HG03066 (cell line): ENCODE data around the gene DCUN1D1.
A peak's percentile ranks its signal among the peaks of the same experiment; 100 is the strongest.
"Not testable (repeated sequence)": the region's sequence is repeated elsewhere in the genome, so short reads cannot be mapped to it uniquely, and the experiment has no call there.

ENCODE experiments used
- ATAC-seq: cut with Tn5 transposase; IDR thresholded peaks from one replicate; pipeline ENCODE4 v1.9.1; 2021; ENCODE audit warnings: low read depth; ENCODE audit not compliant: unreplicated experiment

DCUN1D1 gene

GRCh38 chr3:182980204-182981037 lies at the start of gene DCUN1D1:
TSS of gene DCUN1D1 (minus strand) at chr3:182980538. CDS start at chr3:182980489, 49 bp downstream.
- ATAC-seq: peak; percentile 84

GRCh38 chr3:183028416-183028815 lies 48.1 kb upstream of the DCUN1D1 start:
- no peak for ATAC-seq

GRCh38 chr3:183027276-183027675 lies 46.9 kb upstream of the DCUN1D1 start:
- ATAC-seq: no peak

GRCh38 chr3:183022936-183023516 lies 42.7 kb upstream of the DCUN1D1 start:
- no peak for ATAC-seq

- ATAC-seq: no peak
These were observed 38.3 kb upstream of the DCUN1D1 start for GRCh38 chr3:183018421-183019192.

- no peak for ATAC-seq
These were observed 34.8 kb upstream of the DCUN1D1 start for GRCh38 chr3:183015185-183015584.

GRCh38 chr3:183013856-183014255 lies 33.5 kb upstream of the DCUN1D1 start:
- ATAC-seq: no peak

- ATAC-seq: no peak
These were observed 32.7 kb upstream of the DCUN1D1 start for GRCh38 chr3:183013074-183013473.

- no peak for ATAC-seq
These were observed 28.5 kb upstream of the DCUN1D1 start for GRCh38 chr3:183008800-183009199.

- ATAC-seq: no peak
These were observed 28.0 kb upstream of the DCUN1D1 start for GRCh38 chr3:183008303-183008702.

GRCh38 chr3:183006396-183007002 lies 26.2 kb upstream of the DCUN1D1 start:
- no peak for ATAC-seq

GRCh38 chr3:182999767-183000166 lies 19.4 kb upstream of the DCUN1D1 start:
- ATAC-seq: no peak

- ATAC-seq: not testable (repeated sequence)
These were observed 13.3 kb upstream of the DCUN1D1 start for GRCh38 chr3:182993486-182994201.

- no peak for ATAC-seq
These were observed 9.2 kb upstream of the DCUN1D1 start for GRCh38 chr3:182989566-182989965.

- ATAC-seq: no peak
These were observed 5.7 kb upstream of the DCUN1D1 start for GRCh38 chr3:182986021-182986420.

- no peak for ATAC-seq
These were observed 3.5 kb upstream of the DCUN1D1 start for GRCh38 chr3:182983876-182984275.

GRCh38 chr3:182981038-182981380 lies 671 bp upstream of the DCUN1D1 start:
- ATAC-seq: no peak

GRCh38 chr3:182979674-182980191 lies 605 bp downstream of the DCUN1D1 start:
- ATAC-seq: peak; percentile 25

GRCh38 chr3:182979103-182979673 lies 1.1 kb downstream of the DCUN1D1 start:
- ATAC-seq: no peak

- no peak for ATAC-seq
These were observed 2.0 kb downstream of the DCUN1D1 start for GRCh38 chr3:182978387-182978786.
